Heart left ventricle (tissue), 16 donors: ENCODE measurements around the gene NXPE2. TPM values are rescaled to one million over a fixed set of nuclear protein-coding genes. Genes with fewer than 3 reads are reported as not detected.

Experiments used
- ATAC-seq, 4 donors: fragments of 200-7000 bp; cut with Tn5 transposase; one replicate each; pipeline ENCODE4 v1.9.1; 2020 to 2022; ENCODE audit warnings: moderate library complexity in 4 of 4, mild to moderate bottlenecking in 3 of 4, moderate number of reproducible peaks in 1 of 4
- DNase-seq, 5 donors: peaks; one replicate each; pipeline ENCODE4 v3.0.0-alpha.2; 2020
- H3K27ac ChIP-seq, 12 donors: fragments of 200-600 bp; sonication (generic) in 4 of 12; one replicate each; pipeline versions ENCODE4 v1.5.0 to v1.8.0; 2016 to 2022; ENCODE audit warnings: mild to moderate bottlenecking in 2 of 12
- H3K27me3 ChIP-seq, 9 donors: fragments of 200-600 bp; sonication (generic) in 2 of 9; one replicate each; pipeline versions ENCODE4 v1.5.1 to v1.8.0; 2016 to 2022; ENCODE audit warnings: mild to moderate bottlenecking in 3 of 9
- H3K36me3 ChIP-seq, 9 donors: fragments of 200-600 bp; sonication (generic) in 2 of 9; one replicate each; pipeline versions ENCODE4 v1.5.0 to v1.8.0; 2018 to 2022; ENCODE audit warnings: mild to moderate bottlenecking in 2 of 9
- H3K4me1 ChIP-seq, 12 donors: fragments of 200-600 bp; sonication (generic) in 4 of 12; one replicate each; pipeline versions ENCODE4 v1.5.0 to v1.8.0; 2016 to 2022; ENCODE audit warnings: mild to moderate bottlenecking in 3 of 12
- H3K4me3 ChIP-seq, 12 donors: fragments of 200-600 bp; sonication (generic) in 4 of 12; one replicate each; pipeline versions ENCODE4 v1.5.0 to v1.8.0; 2017 to 2022; ENCODE audit warnings: mild to moderate bottlenecking in 9 of 12, moderate library complexity in 4 of 12
- H3K9me3 ChIP-seq, 12 donors: fragments of 200-600 bp; sonication (generic) in 4 of 12; one replicate each; pipeline versions ENCODE4 v1.5.0 to v1.8.0; 2016 to 2022; ENCODE audit warnings: mild to moderate bottlenecking in 1 of 12
- POLR2A ChIP-seq, 2 donors: fragments of 450-650 bp; IDR thresholded peaks; one replicate each; pipeline ENCODE4 v1.6.1; 2017; ENCODE audit warnings: antibody characterized with exemption in 2 of 2, mild to moderate bottlenecking in 2 of 2, moderate library complexity in 2 of 2
- WGBS, 4 donors: extraction: QIAGEN DNeasy Blood & Tissue Kit in 2 of 4; methylation state at CpG; one replicate each; pipeline versions ENCODE4 v1.1.5 to v1.1.7; 2013 to 2018; 5-methylcytosine and 5-hydroxymethylcytosine counted together
- intact Hi-C, 10 donors: fragments of 100-400 bp; cut with DNase I; formaldehyde crosslinking; loops; one replicate each; pipeline versions ENCODE4 v1.11.1 to v1.14.2; 2022
- polyA plus RNA-seq, 2 donors: library from polyadenylated mRNA; stranded (reverse); fragments of 200-250 nt; gene quantifications; one replicate each; pipeline ENCODE4 v1.2.3, GENCODE V29; 2013
- total RNA-seq, 9 donors: library from RNA; depleted of rRNA in 2 of 9; stranded (reverse); fragments of >200 nt in 2 of 9; fragmentation: NEBNext Ultra II Directional in 3 of 9; extraction: Animal tissue kit (Norgen Biotek cat#: 25700) in 3 of 9; gene quantifications; one replicate each; pipeline versions ENCODE4 v1.1.0 to v1.2.4, GENCODE V29; 2016 to 2023
- TF ChIP-seq, protein P1 (sequence below), 12 donors: fragments of 200-600 bp; sonication (generic) in 4 of 12; IDR thresholded peaks; one replicate each; pipeline versions ENCODE4 v1.5.0 to v1.8.0; 2018 to 2022; ENCODE audit warnings: antibody characterized with exemption in 12 of 12, mild to moderate bottlenecking in 5 of 12
- donor health status: ischemic (EF 13 %, LVEDD 7.1; RV severe dilation, severe dysfunction).
- donor health status: healthy with polysubstance abuse.
- donor health status: DM: no; HTN: yes; CAD: no.
- donor health status: DM: no; HTN: no; CAD: no.
- donor health status: ischemic (EF 25% LVEDD 6.9; RV normal size, moderate dysfunction).
- donor health status: ischemic (EF 25% LVEDD 5.7; RV mildly dilated, moderate dysfunction).
- donor health status: healthy.
- donor health status: DM: yes; HTN: yes; CAD: no.
- donor health status: ischemic (EF 35%, LVEDD 5.7; RV mildly dilated, moderate dysfunction).
- donor health status: nonischemic (EF 11% LVEDD 7.7; RV severe dilation, severe dysfunction).
- donor health status: DM: yes; HTN: yes; CAD: no.
- donor health status: PGD.
- donor health status: ischemic (EF 29% LVEDD 5.4; RV normal size, mild dysfunction).
- donor health status: nonischemic (EF 23%, LVEDD 6.1; RV moderate dilation, normal function).

Gene NXPE2
- total and polyA plus RNA-seq, 11 donors = 0.03 to 0.32 (median 0.15) TPM; not detected in 6

DNA sequence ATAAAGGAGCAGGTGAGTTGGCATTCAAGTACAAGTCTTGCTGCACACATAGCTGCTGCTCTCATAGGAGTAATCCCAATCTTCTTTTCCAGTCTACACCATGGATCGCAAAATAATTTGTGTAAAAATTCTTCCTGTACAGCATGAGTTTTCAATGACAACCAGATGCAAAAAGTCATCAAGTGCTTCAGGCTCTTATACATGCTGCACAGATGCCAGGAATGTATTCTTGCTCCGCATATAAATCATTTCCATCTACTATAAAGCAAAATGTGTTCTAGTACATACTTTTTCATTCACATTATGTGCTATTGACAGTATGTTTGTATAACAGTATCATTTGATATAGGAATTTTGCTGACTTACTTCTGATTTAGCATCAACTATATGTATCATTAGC lies 35.4 kb downstream of the NXPE2 start:
- WGBS, 4 donors = 94 to 98% (median 95%) methylated on average over 2 of the region's 2 CpGs
- H3K36me3 ChIP-seq = no peaks in the 10 kb centered on the region
- H3K4me3 ChIP-seq = no peak overlapping the region
- H3K27me3 ChIP-seq = no peaks in the 10 kb centered on the region
- no peak for DNase-seq
- ATAC-seq = no peak
- intact Hi-C loops = no loop called here
- peaks cover 0 to 19% (median 0%) of the 10 kb centered on the region in 12 donors for H3K9me3 ChIP-seq
- no peaks in the 10 kb centered on the region for H3K4me1 ChIP-seq
- no peak overlapping the region for H3K27ac ChIP-seq
- TF ChIP-seq, protein P1, sequence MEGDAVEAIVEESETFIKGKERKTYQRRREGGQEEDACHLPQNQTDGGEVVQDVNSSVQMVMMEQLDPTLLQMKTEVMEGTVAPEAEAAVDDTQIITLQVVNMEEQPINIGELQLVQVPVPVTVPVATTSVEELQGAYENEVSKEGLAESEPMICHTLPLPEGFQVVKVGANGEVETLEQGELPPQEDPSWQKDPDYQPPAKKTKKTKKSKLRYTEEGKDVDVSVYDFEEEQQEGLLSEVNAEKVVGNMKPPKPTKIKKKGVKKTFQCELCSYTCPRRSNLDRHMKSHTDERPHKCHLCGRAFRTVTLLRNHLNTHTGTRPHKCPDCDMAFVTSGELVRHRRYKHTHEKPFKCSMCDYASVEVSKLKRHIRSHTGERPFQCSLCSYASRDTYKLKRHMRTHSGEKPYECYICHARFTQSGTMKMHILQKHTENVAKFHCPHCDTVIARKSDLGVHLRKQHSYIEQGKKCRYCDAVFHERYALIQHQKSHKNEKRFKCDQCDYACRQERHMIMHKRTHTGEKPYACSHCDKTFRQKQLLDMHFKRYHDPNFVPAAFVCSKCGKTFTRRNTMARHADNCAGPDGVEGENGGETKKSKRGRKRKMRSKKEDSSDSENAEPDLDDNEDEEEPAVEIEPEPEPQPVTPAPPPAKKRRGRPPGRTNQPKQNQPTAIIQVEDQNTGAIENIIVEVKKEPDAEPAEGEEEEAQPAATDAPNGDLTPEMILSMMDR (IDR thresholded peaks at IDR 0.05) = no peak
- TF ChIP-seq POLR2A (IDR thresholded peaks at IDR 0.05) = no peak

DNA sequence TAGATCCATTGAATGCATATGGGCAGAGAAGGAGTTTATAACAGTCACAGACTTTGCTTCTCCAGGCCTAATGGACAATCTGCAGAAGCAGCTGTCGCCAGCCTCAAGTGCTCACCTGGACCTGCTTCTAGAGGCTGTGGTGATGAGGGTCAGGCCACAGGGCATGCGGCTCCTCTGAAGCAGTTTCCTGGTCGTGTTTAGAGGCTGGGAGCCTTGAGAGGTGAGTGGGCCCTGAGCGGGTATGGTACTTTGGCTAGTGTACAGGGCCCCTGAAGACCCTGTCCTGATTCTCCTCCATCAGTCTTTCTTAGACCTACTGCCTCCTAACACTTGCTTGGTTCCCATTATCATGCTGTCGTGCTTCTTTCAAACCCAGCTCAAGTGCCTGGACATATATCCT lies 41.2 kb downstream of the NXPE2 start:
- intact Hi-C loops = no loop called here
- H3K36me3 ChIP-seq = no peaks in the 10 kb centered on the region
- no peaks in the 10 kb centered on the region for H3K4me1 ChIP-seq
- ATAC-seq (no peak), DNase-seq (no peak)
- WGBS, 4 donors = 79 to 91% (median 86%) methylated on average over 5 of the region's 5 CpGs
- TF ChIP-seq, protein P1 (IDR thresholded peaks at IDR 0.05) = no peak
- TF ChIP-seq POLR2A (IDR thresholded peaks at IDR 0.05) = no peak
- H3K9me3 ChIP-seq = no peaks in the 10 kb centered on the region
- H3K4me3 ChIP-seq = no peak overlapping the region
- H3K27me3 ChIP-seq = no peaks in the 10 kb centered on the region
- H3K27ac ChIP-seq = no peak overlapping the region

DNA sequence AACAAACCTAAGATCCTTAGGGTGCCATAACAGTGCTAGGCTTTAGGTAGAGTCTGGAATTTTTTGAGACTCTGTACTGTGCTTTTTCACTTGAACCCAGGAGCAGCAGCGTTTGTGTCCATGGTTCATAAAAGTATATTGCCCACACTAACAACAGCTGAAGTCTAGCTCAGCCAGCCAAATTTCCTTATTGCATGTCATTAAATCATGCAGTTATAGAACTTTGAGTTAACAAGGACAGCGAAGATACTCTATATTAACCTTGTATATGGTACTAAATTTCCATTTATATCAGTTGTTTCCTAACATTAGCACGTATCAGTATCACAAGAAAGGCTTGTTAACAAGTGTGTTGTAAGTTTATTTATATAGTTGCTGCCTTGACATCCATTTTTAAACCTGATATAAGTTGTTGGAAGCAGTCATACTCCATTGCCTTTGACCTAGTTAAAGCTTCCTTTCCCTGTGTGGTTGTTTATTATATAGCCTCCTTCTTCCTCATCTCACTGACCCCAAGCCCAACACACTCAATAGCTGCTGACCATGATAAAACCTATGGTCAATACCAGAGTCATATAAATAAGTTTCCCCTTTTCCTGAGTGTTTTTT lies 46.7 kb downstream of the NXPE2 start:
- Histone ChIP-seq H3K27ac (no peak overlapping the region), H3K36me3 (no peaks in the 10 kb centered on the region), H3K4me1 (no peaks in the 10 kb centered on the region), H3K9me3 (peaks cover 0 to 9% (median 0%) of the 10 kb centered on the region in 12 donors), H3K4me3 (no peak overlapping the region), H3K27me3 (no peaks in the 10 kb centered on the region)
- ATAC-seq = no peak
- 70 to 75% (median 73%) methylated on average over 3 of the region's 3 CpGs for WGBS, 4 donors
- DNase-seq = no peak
- TF ChIP-seq, protein P1 (IDR thresholded peaks at IDR 0.05) = no peak
- no peak for TF ChIP-seq POLR2A (IDR thresholded peaks at IDR 0.05)
- intact Hi-C loops = no loop called here

DNA sequence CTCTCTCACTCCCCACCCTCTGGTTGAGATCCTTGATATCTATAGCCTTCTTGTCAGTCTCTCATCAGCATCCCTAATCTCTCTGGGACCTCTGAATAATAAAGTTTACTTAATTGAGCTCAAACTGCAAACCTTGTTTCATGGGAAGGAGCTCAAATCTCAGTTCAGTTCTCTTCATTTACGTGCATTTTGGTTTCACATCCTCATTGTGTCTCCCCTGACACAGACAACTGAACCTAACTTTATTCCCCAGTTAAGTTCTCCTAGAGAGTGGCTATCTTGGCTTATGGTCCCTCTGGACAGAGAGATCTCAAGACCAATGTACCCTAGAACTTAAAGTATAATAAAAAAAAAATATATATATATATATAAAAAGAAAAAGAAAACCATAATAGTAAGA lies 47.3 kb downstream of the NXPE2 start:
- H3K9me3 ChIP-seq = peaks cover 0 to 9% (median 0%) of the 10 kb centered on the region in 12 donors
- 73 to 85% (median 79%) methylated on average over 1 of the region's 1 CpG for WGBS, 4 donors
- TF ChIP-seq, protein P1 (IDR thresholded peaks at IDR 0.05) = no peak
- no peak for TF ChIP-seq POLR2A (IDR thresholded peaks at IDR 0.05)
- H3K27ac ChIP-seq = no peak overlapping the region
- intact Hi-C loops = no loop called here
- H3K36me3 ChIP-seq = no peaks in the 10 kb centered on the region
- H3K4me3 ChIP-seq = no peak overlapping the region
- no peaks in the 10 kb centered on the region for H3K27me3 ChIP-seq
- DNase-seq (no peak), ATAC-seq (no peak)
- H3K4me1 ChIP-seq = no peaks in the 10 kb centered on the region
